Stomach smooth muscle (tissue), 2 donors: ENCODE data around the gene OR7A10.

Source experiments
- H3K27ac ChIP-seq: one replicate; pipeline ENCODE4 v1.7.0; 2013; ENCODE audit warnings: mild to moderate bottlenecking, low read length, inconsistent platforms
- H3K27me3 ChIP-seq, 2 donors: one replicate each; pipeline ENCODE4 v1.7.0; 2013; ENCODE audit warnings: low read length in 2 of 2; ENCODE audit not compliant: insufficient read depth in 2 of 2, control insufficient read depth in 1 of 2
- H3K36me3 ChIP-seq, 2 donors: one replicate each; pipeline ENCODE4 v1.7.0; 2013; ENCODE audit warnings: low read length in 2 of 2; ENCODE audit not compliant: control insufficient read depth in 2 of 2, insufficient read depth in 2 of 2
- H3K4me1 ChIP-seq: one replicate; pipeline ENCODE4 v1.7.0; 2013; ENCODE audit warnings: low read length; ENCODE audit not compliant: control insufficient read depth, insufficient read depth
- H3K4me3 ChIP-seq, 2 donors: one replicate each; pipeline ENCODE4 v1.7.0; 2013; ENCODE audit warnings: low read length in 2 of 2
- H3K9ac ChIP-seq, 2 donors: one replicate each; pipeline ENCODE4 v1.7.0; 2013; ENCODE audit warnings: low read length in 2 of 2, mild to moderate bottlenecking in 1 of 2
- H3K9me3 ChIP-seq, 2 donors: one replicate each; pipeline ENCODE4 v1.7.0; 2013; ENCODE audit warnings: low read length in 2 of 2; ENCODE audit not compliant: control insufficient read depth in 2 of 2
- donor health status: healthy.
- donor health status: Pancreatic carcinoma.

OR7A10 gene

GRCh38 chr19:14835011-14835410 is 13.7 kb downstream of the OR7A10 start, which contains the start of the genes OR7A5 and OR7C1:
Gene OR7A5 (minus strand): TSS chr19:14835185. CDS start chr19:14828241, 6,944 bp downstream.
Gene OR7C1 (minus strand): TSS chr19:14835185. CDS start chr19:14800136, 35,049 bp downstream.
- Histone ChIP-seq H3K4me3 (no peak within 1 kb of the TSS), H3K27me3 (no peaks in the 10 kb centered on the region), H3K4me1 (no peaks in the 10 kb centered on the region), H3K27ac (no peak within 1 kb of the TSS), H3K9ac (no peak within 1 kb of the TSS), H3K36me3 (no peaks in the 10 kb centered on the region), H3K9me3 (no peaks in the 10 kb centered on the region)

- Histone ChIP-seq H3K36me3 (no peaks in the 10 kb centered on the region), H3K4me3 (no peak overlapping the region), H3K4me1 (no peaks in the 10 kb centered on the region), H3K9me3 (peaks cover 0 to under 1% of the 10 kb centered on the region in 2 donors), H3K27me3 (peaks cover 0 to under 1% of the 10 kb centered on the region in 2 donors), H3K9ac (no peak overlapping the region), H3K27ac (no peak overlapping the region)
Observed at GRCh38 chr19:14830702-14831101, 18.0 kb downstream of the OR7A10 start.

GRCh38 chr19:14826006-14826405 is 22.7 kb downstream of the OR7A10 start:
- H3K4me1 ChIP-seq = no peaks in the 10 kb centered on the region

GRCh38 chr19:14821937-14822336 is 26.8 kb downstream of the OR7A10 start:
- Histone ChIP-seq H3K4me3 (no peak overlapping the region), H3K27ac (no peak overlapping the region), H3K9ac (no peak overlapping the region), H3K36me3 (no peaks in the 10 kb centered on the region), H3K4me1 (no peaks in the 10 kb centered on the region), H3K27me3 (peaks cover 4 to 6% of the 10 kb centered on the region in 2 donors), H3K9me3 (peaks cover 0 to 9% of the 10 kb centered on the region in 2 donors)

More at GRCh38 chr19:14826006-14826405, 22.7 kb downstream of the OR7A10 start:
- Histone ChIP-seq H3K4me3 (no peak overlapping the region), H3K27me3 (peaks cover 4 to 6% of the 10 kb centered on the region in 2 donors), H3K9me3 (peaks cover 0 to 4% of the 10 kb centered on the region in 2 donors), H3K9ac (no peak overlapping the region), H3K36me3 (no peaks in the 10 kb centered on the region), H3K27ac (no peak overlapping the region)

- H3K9me3 ChIP-seq = peaks cover 0 to 5% of the 10 kb centered on the region in 2 donors
- H3K9ac ChIP-seq = no peak overlapping the region
- H3K27me3 ChIP-seq = no peaks in the 10 kb centered on the region
- H3K4me3 ChIP-seq = no peak overlapping the region
- H3K36me3 ChIP-seq = no peaks in the 10 kb centered on the region
- no peak overlapping the region for H3K27ac ChIP-seq
- H3K4me1 ChIP-seq = no peaks in the 10 kb centered on the region
Observed at GRCh38 chr19:14818588-14818987, 30.1 kb downstream of the OR7A10 start.

GRCh38 chr19:14817052-14817451 is 31.7 kb downstream of the OR7A10 start:
- H3K27me3 ChIP-seq = no peaks in the 10 kb centered on the region
- no peak overlapping the region for H3K9ac ChIP-seq
- no peaks in the 10 kb centered on the region for H3K36me3 ChIP-seq
- H3K9me3 ChIP-seq = peaks cover 0 to 5% of the 10 kb centered on the region in 2 donors
- H3K4me1 ChIP-seq = no peaks in the 10 kb centered on the region
- no peak overlapping the region for H3K27ac ChIP-seq
- H3K4me3 ChIP-seq = no peak overlapping the region

GRCh38 chr19:14814982-14815652 is 33.6 kb downstream of the OR7A10 start:
- Histone ChIP-seq H3K4me3 (no peak overlapping the region), H3K9ac (no peak overlapping the region), H3K27ac (no peak overlapping the region), H3K36me3 (no peaks in the 10 kb centered on the region), H3K27me3 (no peaks in the 10 kb centered on the region), H3K4me1 (no peaks in the 10 kb centered on the region), H3K9me3 (peaks cover 0 to 5% of the 10 kb centered on the region in 2 donors)

GRCh38 chr19:14809272-14810057 is 39.3 kb downstream of the OR7A10 start:
- no peak overlapping the region for H3K4me3 ChIP-seq
- no peaks in the 10 kb centered on the region for H3K9me3 ChIP-seq
- no peak overlapping the region for H3K9ac ChIP-seq
- no peaks in the 10 kb centered on the region for H3K27me3 ChIP-seq
- no peaks in the 10 kb centered on the region for H3K4me1 ChIP-seq
- no peaks in the 10 kb centered on the region for H3K36me3 ChIP-seq
- no peak overlapping the region for H3K27ac ChIP-seq

- Histone ChIP-seq H3K9me3 (no peaks in the 10 kb centered on the region), H3K4me3 (no peak overlapping the region), H3K27me3 (no peaks in the 10 kb centered on the region), H3K36me3 (no peaks in the 10 kb centered on the region), H3K9ac (no peak overlapping the region), H3K27ac (no peak overlapping the region), H3K4me1 (no peaks in the 10 kb centered on the region)
Observed at GRCh38 chr19:14804765-14805164, 44.0 kb downstream of the OR7A10 start.

GRCh38 chr19:14798760-14799159 is 50.0 kb downstream of the OR7A10 start:
- Histone ChIP-seq H3K27me3 (no peaks in the 10 kb centered on the region), H3K27ac (no peak overlapping the region), H3K36me3 (no peaks in the 10 kb centered on the region), H3K4me3 (no peak overlapping the region), H3K9ac (no peak overlapping the region), H3K4me1 (no peaks in the 10 kb centered on the region), H3K9me3 (no peaks in the 10 kb centered on the region)

GRCh38 chr19:14796021-14796420 is 52.7 kb downstream of the OR7A10 start:
- H3K4me3 ChIP-seq = no peak overlapping the region
- H3K9me3 ChIP-seq = no peaks in the 10 kb centered on the region
- H3K9ac ChIP-seq = no peak overlapping the region
- H3K27me3 ChIP-seq = no peaks in the 10 kb centered on the region
- H3K4me1 ChIP-seq = no peaks in the 10 kb centered on the region
- no peak overlapping the region for H3K27ac ChIP-seq
- no peaks in the 10 kb centered on the region for H3K36me3 ChIP-seq
